Testis (tissue), 3 donors: Measurements from ENCODE around the gene SATB2. TPM values are rescaled to one million over a fixed set of nuclear protein-coding genes. Genes with fewer than 3 reads are reported as not detected.

ENCODE experiments used
- DNase-seq: peaks from one replicate; pipeline ENCODE4 v3.0.0-alpha.2; 2019
- H3K27ac ChIP-seq, 2 donors: fragments of 200-600 bp; sonication (generic); one replicate each; pipeline ENCODE4 v1.5.1; 2019
- H3K27me3 ChIP-seq: fragments of 200-600 bp; sonication (generic); one replicate; pipeline ENCODE4 v1.5.1; 2019
- H3K36me3 ChIP-seq: fragments of 200-600 bp; sonication (generic); one replicate; pipeline ENCODE4 v1.5.1; 2017; ENCODE audit warnings: low read depth; ENCODE audit errors: missing control alignments
- H3K4me1 ChIP-seq: fragments of 200-600 bp; sonication (generic); one replicate; pipeline ENCODE4 v1.5.1; 2019
- H3K4me3 ChIP-seq, 2 donors: fragments of 200-600 bp; sonication (generic); one replicate each; pipeline ENCODE4 v1.5.1; 2017 to 2019
- H3K9me3 ChIP-seq: fragments of 200-600 bp; sonication (generic); one replicate; pipeline ENCODE4 v1.5.1; 2017
- CTCF ChIP-seq, 3 experiments: fragments of 450-650 bp in 2 of 3; fragments of 200-600 bp in 1 of 3; sonication (generic) in 1 of 3; IDR thresholded peaks; one replicate each; pipeline ENCODE4 v1.5.1; 2016 to 2019; ENCODE audit warnings: antibody characterized with exemption in 3 of 3, mild to moderate bottlenecking in 2 of 3, moderate library complexity in 1 of 3
- POLR2A ChIP-seq: fragments of 450-650 bp; IDR thresholded peaks from one replicate; pipeline ENCODE4 v1.6.1; 2017; ENCODE audit warnings: antibody characterized with exemption, mild to moderate bottlenecking, moderate library complexity
- WGBS, 2 donors: methylation state at CpG; one replicate each; pipeline ENCODE4 v1.1.5; 2018; 5-methylcytosine and 5-hydroxymethylcytosine counted together
- intact Hi-C: fragments of 100-400 bp; cut with DNase I; formaldehyde crosslinking; loops from one replicate; pipeline ENCODE4 v1.15.1; 2023; ENCODE audit warnings: low total_unique reads
- polyA plus RNA-seq: library from polyadenylated mRNA; stranded (reverse); fragments of 350-450 nt; fragmentation: Illumina TruSeq; extraction: RNeasy Lipid Tissue Mini Kit (QIAGEN cat#74804); gene quantifications from one replicate; pipeline ENCODE4 v1.2.3, GENCODE V29; 2014; ENCODE audit warnings: low read depth, low replicate concordance; ENCODE audit not compliant: insufficient read depth
- total RNA-seq, 2 donors: library from RNA; depleted of rRNA; stranded (reverse); fragments of >200 nt; gene quantifications; one replicate each; pipeline ENCODE4 v1.2.3, GENCODE V29; 2016

SATB2 gene
- total and polyA plus RNA-seq, 3 donors from 2014 or later, result 5.1 to 15.1 (median 14.1) TPM

GRCh38 chr2:199317646-199318045, 140.1 kb downstream of the SATB2 start:
- H3K27me3 ChIP-seq, result no peaks in the 10 kb centered on the region
- H3K9me3 ChIP-seq, result no peaks in the 10 kb centered on the region
- WGBS, 2 donors, result 93 to 95% methylated on average over 5 of the region's 5 CpGs
- no peak overlapping the region for H3K27ac ChIP-seq
- no peak overlapping the region for H3K4me3 ChIP-seq
- TF ChIP-seq CTCF (IDR thresholded peaks at IDR 0.05) (no peak), POLR2A (no peak)
- H3K4me1 ChIP-seq, result no peaks in the 10 kb centered on the region
- no peak for DNase-seq
- no peaks in the 10 kb centered on the region for H3K36me3 ChIP-seq
- intact Hi-C loops, result no loop called here

DNA sequence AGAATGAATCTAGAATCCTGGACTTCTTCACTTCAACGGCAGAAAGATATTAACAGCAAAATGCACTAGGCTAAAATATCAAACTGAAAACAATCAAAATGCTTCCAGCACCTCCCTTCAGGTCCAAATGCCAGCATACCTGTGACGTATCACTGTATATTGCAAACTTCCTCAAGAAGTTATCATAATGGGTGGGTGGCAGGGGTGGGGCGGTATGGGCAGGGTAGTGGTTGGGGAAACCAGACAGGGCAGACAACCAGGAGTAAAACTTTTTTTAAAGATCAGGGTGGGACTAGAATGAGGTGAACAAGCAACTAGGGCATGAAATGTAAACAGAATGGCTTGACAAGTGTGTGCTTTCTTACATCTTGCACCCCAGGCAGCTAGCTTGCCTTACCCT, 140.9 kb downstream of the SATB2 start:
- intact Hi-C loops, result no loop called here
- Histone ChIP-seq H3K27me3 (no peaks in the 10 kb centered on the region), H3K36me3 (no peaks in the 10 kb centered on the region), H3K9me3 (no peaks in the 10 kb centered on the region), H3K27ac (no peak overlapping the region), H3K4me3 (no peak overlapping the region), H3K4me1 (no peaks in the 10 kb centered on the region)
- TF ChIP-seq POLR2A (no peak), CTCF (IDR thresholded peaks at IDR 0.05) (no peak)
- WGBS, 2 donors, result 86 to 94% methylated on average over 3 of the region's 3 CpGs
- no peak for DNase-seq

DNA sequence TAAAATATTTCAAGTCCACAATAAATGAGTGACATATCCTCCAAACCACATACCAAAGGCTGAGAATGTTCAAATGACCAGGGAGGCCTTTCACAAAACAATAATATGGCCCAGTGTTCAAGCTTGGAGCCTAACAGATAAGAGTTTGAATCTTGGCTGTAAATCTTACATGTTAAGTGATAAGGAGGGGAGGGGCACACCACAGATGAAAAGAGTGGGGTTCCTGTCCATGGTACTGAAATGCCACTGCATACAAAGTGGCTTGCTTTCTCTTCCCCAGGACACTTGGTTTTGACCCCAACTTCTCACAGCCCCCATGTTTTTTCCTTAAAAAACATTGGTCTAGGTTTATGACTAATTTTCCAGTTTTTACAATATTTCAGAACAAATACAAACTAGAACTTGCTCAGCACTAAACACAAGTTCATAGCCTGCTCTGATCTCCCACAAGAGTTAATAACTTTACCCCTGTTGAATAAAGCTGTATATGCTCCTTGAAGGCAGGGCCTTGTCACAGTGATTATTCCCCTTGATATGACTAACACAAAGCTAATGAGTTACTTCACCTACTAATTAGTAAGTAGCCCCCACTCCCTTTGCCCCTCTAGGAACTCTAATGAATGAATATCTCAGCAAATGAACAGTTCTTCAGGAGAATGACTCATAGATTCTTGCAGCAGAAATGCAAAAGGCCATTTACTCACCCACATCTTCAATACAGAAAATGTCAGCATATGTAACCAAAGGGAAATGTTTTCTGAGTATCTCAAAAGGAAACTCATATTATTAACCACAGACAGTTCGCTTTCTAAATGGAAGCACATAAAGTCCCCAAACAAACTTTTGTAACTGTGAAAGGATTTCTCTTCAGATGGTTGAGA, 142.2 kb downstream of the SATB2 start:
- Histone ChIP-seq H3K27ac (no peak overlapping the region), H3K9me3 (no peaks in the 10 kb centered on the region), H3K36me3 (no peaks in the 10 kb centered on the region), H3K4me1 (no peaks in the 10 kb centered on the region), H3K27me3 (no peaks in the 10 kb centered on the region), H3K4me3 (no peak overlapping the region)
- intact Hi-C loops, result no loop called here
- 86 to 92% methylated on average over 1 of the region's 1 CpG for WGBS, 2 donors
- no peak for DNase-seq
- no peak for TF ChIP-seq POLR2A
- no peak for TF ChIP-seq CTCF (IDR thresholded peaks at IDR 0.05)

- H3K36me3 ChIP-seq, result no peaks in the 10 kb centered on the region
- H3K4me3 ChIP-seq, result no peak overlapping the region
- intact Hi-C loops, result no loop called here
- no peaks in the 10 kb centered on the region for H3K9me3 ChIP-seq
- H3K27me3 ChIP-seq, result no peaks in the 10 kb centered on the region
- H3K27ac ChIP-seq, result no peak overlapping the region
- no peaks in the 10 kb centered on the region for H3K4me1 ChIP-seq
- WGBS, 2 donors, result 89 to 90% methylated on average over 3 of the region's 3 CpGs
- TF ChIP-seq CTCF (IDR thresholded peaks at IDR 0.05), result no peak
- no peak for TF ChIP-seq POLR2A
- no peak for DNase-seq
These were observed 144.8 kb downstream of the SATB2 start for GRCh38 chr2:199312931-199313330.
